ENCODE data around the gene UBE2N.
"Not testable (repeated sequence)": the region's sequence is repeated elsewhere in the genome, so short reads cannot be mapped to it uniquely, and the experiment has no call there.

Gene UBE2N

DNA sequence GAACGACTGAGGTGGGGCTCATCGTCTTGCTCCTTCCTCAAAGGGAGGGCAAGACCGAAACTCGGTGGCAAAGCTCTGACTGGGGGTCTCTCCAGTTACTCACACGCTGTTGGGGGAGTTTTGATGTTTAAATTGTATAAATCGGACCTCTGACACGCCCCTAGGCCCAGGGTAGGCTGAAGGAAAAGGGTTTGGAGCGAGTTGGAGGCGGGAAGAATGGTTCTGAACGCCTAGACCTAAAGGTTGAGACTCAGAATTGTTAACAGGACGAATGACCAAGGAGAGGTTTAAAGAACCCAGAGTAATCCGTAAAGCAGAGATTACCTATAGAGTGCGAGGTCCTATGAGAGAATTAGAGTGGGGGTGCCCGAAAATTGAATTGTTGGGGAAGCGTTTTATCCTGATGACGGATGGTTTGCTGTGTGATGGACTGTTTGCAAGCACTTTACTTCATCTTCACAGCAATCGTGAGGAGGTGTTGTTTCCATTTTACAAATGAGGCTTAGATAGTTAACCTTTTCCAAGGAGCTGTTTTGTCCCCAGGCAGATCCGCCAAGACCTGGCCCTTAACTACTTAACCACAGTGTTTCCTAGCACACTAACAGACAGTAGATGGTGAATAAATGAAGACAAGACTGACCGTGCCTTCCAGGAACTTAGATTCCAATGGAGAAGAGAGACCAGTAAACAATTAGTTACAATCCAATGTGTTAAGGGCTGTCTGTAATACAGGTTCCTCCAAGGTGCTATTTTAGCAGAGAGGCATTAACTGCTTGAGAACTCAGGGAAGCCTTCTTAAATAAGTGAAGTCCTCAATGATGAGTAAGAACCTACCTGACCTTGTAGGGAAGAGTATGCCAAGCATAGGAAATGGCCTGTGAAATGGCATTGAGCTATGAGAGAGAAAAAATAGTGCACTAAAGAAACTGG lies 929 bp upstream of the UBE2N start:
- no peak for DNase-seq

- no peak for DNase-seq
Observed at GRCh38 chr12:93441081-93441616, 598 bp downstream of the UBE2N start.

GRCh38 chr12:93440043-93440835 lies 1.5 kb downstream of the UBE2N start:
- DNase-seq = no peak

DNA sequence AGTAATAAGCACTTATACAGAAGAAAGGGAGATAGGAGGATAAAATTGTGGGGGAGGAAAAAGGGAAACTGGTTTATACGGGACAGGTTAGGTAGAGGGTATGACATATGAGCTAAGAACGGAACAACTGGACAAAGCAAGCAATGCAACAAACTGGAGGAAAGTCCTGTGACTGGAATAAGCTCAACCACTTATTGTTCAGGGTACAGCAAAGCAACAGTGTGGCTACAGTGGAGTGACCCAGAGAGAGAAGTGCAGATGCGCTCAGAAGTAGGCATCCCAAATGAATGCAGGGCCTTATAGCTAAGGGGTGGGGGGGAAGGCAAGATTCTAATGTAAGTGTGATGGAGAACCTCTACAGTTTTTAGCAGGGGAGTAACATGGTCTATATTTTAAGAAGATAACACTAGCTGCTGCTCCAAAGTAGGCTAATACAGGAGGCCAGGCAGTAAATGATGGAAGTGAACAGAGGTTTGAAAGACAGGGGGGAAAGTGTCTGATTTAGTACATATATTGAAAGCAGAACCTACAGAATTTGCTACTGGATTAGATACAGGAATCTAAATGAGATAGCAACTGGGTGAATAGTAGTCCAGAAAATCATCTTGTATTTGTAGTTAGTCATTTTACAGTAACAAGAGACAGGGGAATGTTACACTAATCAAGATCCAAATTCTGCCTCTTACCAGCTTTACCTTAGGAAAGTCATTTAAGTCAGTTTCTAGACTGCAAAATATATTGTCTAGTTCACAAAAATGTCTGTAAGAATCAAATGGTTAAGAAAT lies 3.3 kb downstream of the UBE2N start:
- no peak for DNase-seq

GRCh38 chr12:93434256-93434865 lies 7.4 kb downstream of the UBE2N start:
- DNase-seq = no peak

- not testable (repeated sequence) for DNase-seq
Observed at GRCh38 chr12:93432031-93432430, 9.7 kb downstream of the UBE2N start.

DNA sequence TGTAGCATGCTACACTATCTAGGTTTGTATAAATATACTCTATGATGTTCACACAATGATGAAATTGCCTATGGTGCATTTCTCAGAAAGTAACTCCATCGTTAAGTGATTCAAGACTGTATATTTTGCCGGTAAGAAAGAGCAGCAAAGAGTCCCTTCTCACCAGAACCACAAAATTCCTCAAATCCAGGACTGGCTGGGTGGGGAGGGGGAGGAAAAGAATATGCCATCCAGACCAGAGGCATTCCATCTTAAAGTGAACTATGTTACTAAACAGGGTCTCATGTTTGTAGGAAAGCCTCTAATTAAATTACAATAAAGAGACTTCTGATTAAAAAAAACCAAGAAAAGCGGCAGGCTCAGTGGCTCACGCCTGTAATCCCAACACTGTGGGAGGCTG lies 11.5 kb downstream of the UBE2N start:
- DNase-seq = no peak

- no peak for DNase-seq
Observed at GRCh38 chr12:93429852-93430251, 11.9 kb downstream of the UBE2N start.

DNA sequence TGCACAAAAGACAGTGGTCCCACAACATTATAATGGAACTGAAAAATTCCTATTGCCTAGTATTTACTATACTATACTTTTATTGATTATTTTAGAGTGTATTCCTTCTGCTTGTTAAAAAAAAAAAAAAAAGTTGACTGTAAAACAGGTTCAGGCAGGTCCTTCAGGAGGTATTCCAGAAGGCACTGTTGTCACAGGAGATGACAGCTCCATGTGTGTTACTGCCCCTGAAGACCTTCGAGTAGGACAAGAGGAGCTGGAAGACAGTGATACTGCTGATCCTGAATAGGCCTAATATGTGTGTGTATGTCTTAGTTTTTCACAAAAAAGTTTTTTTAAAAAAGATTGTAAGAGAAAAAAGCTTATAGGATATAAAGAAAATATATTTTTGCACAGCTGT lies 12.3 kb downstream of the UBE2N start:
- DNase-seq = no peak

DNA sequence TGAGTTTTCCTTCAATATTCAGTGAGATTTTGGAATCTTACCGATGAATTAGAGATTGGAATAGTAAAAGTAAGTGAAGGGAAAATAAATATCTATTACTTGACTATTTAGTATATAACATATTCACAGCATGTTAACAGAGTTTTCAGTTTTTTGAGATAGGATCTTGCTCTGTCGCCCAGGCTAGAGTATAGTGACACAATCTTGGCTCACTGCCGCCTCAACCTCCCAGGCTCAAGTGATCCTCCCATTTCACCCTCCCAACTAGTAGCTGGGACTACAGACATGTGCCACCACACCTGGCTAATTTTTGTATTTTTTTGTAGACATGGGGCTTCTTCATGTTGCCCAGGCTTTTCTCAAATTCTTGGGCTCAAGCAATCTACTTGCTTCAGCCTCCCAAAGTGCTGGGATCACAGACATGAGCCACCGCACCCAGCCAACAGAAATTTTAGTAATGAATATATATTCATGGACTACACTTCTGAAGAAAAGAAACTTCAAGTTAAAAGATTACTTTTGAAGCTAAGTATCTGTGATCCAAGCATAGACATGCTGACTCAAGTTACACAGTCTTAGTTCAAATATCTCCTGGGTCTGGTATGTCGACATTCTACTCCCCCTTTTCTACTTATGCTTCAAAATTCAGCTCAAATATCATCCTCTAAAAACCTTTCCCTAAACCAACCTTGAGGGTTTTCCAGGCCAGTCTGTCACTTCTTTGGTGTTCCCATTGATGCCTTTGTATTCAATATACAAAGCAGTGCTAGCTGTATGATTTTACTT lies 13.8 kb downstream of the UBE2N start:
- DNase-seq = no peak

- no peak for DNase-seq
Observed at GRCh38 chr12:93426412-93426805, 15.3 kb downstream of the UBE2N start.

DNA sequence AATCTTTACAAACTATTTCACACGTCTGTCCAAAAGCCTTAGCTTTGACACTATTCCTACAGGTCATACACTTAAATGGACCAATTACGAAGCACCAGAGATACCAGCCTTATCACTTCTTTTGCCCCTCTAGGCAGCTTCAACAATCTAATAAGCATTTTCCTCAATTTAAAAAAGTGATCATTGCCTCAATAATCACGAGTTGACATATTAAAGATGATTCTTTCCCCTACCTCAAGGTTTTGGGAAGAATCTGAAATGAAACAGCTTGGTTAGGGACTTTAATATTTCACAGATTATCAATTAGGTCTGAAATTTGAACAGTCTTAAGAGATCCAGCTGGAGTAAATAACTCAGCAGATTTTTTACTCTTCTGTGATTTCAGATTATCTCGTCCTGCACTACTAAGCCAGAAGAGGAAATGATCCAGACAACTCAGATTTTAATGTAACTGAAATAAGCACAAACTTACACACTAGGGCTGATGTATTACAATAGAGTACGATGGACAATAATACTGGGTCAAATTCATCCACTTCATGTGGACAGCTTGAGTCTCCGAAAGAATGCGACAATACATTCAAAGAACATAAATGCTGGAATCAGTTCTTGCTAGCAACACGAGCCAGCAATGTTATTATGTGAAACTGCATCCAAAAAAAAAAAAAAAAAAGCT lies 15.9 kb downstream of the UBE2N start:
- no peak for DNase-seq

DNA sequence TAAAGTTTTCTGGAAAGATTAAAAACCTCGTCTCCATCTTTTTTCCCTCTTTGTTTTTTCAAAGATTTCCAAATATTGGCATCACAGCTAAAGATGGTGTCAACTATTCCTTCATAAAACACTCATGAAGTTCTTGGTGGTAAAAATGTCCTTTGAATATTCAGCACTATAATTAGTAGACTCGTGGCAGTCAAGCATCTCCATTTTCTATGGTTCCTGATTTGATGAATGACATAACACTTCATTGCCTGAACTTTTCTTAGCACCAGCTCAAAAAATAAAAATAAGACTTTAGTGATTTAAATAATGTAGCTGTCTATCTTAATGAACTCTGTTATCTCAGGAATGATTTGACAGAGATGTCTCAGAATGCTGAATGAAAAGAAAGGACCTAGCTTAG lies 19.7 kb downstream of the UBE2N start:
- no peak for DNase-seq

DNA sequence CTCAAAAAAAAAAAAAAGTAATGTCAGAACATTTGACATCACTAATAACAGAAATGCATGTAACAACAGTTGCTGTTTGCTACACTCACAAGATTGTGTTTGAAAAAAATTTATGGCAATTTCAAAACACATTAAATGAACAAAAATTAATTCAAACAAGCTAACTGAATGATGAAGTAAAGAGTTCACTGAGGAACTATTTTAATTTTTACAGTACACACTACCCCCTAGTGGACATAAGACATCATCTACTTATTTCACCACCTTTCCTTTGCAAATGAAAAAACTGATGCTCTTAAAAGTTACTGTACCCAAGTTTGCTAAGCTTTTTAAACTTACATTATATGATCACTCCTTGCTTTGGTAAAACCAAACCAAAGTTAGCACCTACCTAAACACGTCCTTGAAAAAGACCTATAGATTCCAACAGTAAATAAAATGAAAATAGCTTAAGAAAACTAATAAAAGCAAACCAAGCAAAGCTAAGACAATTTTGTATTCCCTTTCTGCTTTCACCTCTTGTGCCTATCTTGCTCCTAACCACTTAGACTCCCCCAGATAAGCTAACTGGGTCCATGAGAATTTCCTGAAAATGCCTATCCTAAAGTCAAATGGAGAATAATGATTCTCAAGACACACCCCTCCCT lies 22.2 kb downstream of the UBE2N start:
- peak; percentile 35 for DNase-seq

- no peak for DNase-seq
Observed at GRCh38 chr12:93417967-93418480, 23.7 kb downstream of the UBE2N start.

GRCh38 chr12:93415723-93416464 lies 25.9 kb downstream of the UBE2N start:
- DNase-seq = no peak

DNA sequence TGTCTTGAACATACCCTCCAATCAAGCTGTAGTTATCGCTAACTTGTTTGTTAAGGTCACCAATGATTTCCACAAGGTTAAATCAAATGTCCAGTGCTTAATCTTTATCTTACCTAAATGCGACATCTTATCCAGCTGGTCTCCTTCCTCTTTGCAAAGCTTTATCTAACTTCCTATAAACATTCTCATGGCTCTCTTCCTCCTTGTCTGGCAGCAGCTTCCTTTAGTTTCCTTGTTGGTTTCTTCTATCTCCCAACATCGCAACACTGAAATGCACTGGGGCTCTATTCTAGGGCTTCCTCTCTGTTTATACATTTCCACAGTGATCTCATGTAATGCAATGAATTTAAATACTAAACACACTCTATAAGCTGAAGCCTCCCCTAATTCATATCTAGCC lies 28.7 kb downstream of the UBE2N start:
- no peak for DNase-seq

GRCh38 chr12:93412396-93412795 lies 29.4 kb downstream of the UBE2N start:
- not testable (repeated sequence) for DNase-seq

DNA sequence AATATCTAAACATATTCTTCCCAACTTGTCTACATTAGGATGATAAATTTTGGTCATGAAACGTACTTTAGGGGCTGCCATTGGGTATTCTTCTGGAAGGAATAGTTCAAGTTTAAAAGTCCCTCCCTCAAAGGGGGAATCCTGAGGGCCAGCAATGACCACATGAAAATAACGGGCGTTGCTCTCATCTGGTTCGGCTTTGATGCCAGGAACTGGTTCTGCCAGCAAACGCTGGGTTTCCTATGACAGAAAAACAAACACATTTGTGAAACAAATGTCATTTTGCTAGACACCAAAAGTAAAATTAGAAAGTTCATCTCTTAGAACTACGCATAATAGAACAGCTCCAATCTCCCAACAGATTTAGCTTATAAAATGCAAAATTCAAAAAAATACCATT lies 30.7 kb downstream of the UBE2N start:
- not testable (repeated sequence) for DNase-seq

All from COR-L47 (cell line).